HCT116 (cell line): ENCODE results near the gene URAD. TPM values are rescaled to one million over a fixed set of nuclear protein-coding genes. Genes with fewer than 3 reads are reported as not detected.

Experiments used
- ATAC-seq: fragments of 200-7000 bp; cut with Tn5 transposase; 2 replicates; pipeline ENCODE4 v1.9.1; 2020; ENCODE audit warnings: mild to moderate bottlenecking, moderate library complexity
- BruUV-seq: library from RNA; stranded (reverse); fragments of 400-500 nt; replicated peaks from 2 replicates; lab custom pipeline; 2021; lab: Mats Ljungman, UMichigan
- CTCF ChIA-PET: fragments of 300-600 bp; sonication (Branson Sonifier 250); formaldehyde crosslinking; loops from one replicate; lab custom pipeline; 2021; ENCODE audit warnings: antibody characterized with exemption; lab: Charles Lee
- POLR2A ChIA-PET: fragments of 300-600, 350-600 bp; sonication (Branson Sonifier 250); formaldehyde crosslinking; loops from one replicate; lab custom pipeline; 2021; ENCODE audit warnings: antibody characterized with exemption; lab: Charles Lee
- RAD21 ChIA-PET, 2 experiments: fragments of 300-600 bp; sonication (Branson Sonifier 250); formaldehyde crosslinking; loops; one replicate each; lab custom pipeline; 2023; ENCODE audit warnings: low total read pairs in 2 of 2; ENCODE audit not compliant: uncharacterized antibody in 2 of 2, unreplicated experiment in 2 of 2, low non-redundant PET in 1 of 2; lab: Charles Lee
- DNase-seq: peaks from one replicate; pipeline ENCODE4 v3.0.0-alpha.2; 2010; ENCODE audit warnings: low read depth, low spot score
- H2AFZ ChIP-seq: fragments of 200-600 bp; shearing (Covaris generic), sonication (generic); 2 replicates; pipeline ENCODE4 v1.6.1; 2017; ENCODE audit warnings: low read depth, mixed run types, mixed read lengths, antibody characterized with exemption, low read length; ENCODE audit not compliant: poor library complexity, severe bottlenecking
- H3K27ac ChIP-seq: 2 replicates; pipeline ENCODE4 v1.5.1; 2012; ENCODE audit warnings: low read depth, low read length
- H3K27me3 ChIP-seq: fragments of 200-600 bp; sonication (generic); 2 replicates; pipeline ENCODE4 v1.6.1; 2016; ENCODE audit warnings: mixed run types, low read length, mixed read lengths; ENCODE audit not compliant: insufficient read depth
- H3K36me3 ChIP-seq, 2 experiments: fragments of 200-500 bp in 1 of 2; fragments of 200-600 bp in 1 of 2; sonication (Bioruptor generic) in 1 of 2; sonication (generic) in 1 of 2; 2 replicates each; pipeline versions ENCODE4 v1.5.1 to v1.6.1; 2014 to 2016; ENCODE audit warnings: low read length in 2 of 2, inconsistent platforms in 1 of 2, mixed read lengths in 1 of 2, mixed run types in 1 of 2; ENCODE audit not compliant: insufficient read depth in 2 of 2, control insufficient read depth in 1 of 2
- H3K4me1 ChIP-seq, 2 experiments: fragments of 200-600 bp in 1 of 2; sonication (generic) in 1 of 2; 2 replicates each; pipeline versions ENCODE4 v1.5.1 to v1.6.1; 2012 to 2017; ENCODE audit warnings: low read length in 2 of 2, inconsistent platforms in 1 of 2, mild to moderate bottlenecking in 1 of 2, mixed read lengths in 1 of 2, mixed run types in 1 of 2, moderate library complexity in 1 of 2; ENCODE audit not compliant: insufficient read depth in 2 of 2, control insufficient read depth in 1 of 2
- H3K4me2 ChIP-seq: fragments of 200-600 bp; sonication (generic); 2 replicates; pipeline ENCODE4 v1.6.1; 2017; ENCODE audit warnings: mixed run types, low read length, mixed read lengths
- H3K4me3 ChIP-seq, 2 experiments: fragments of 200-600 bp in 1 of 2; sonication (generic) in 1 of 2; replicated peaks in 1 of 2; 2 replicates each; pipeline ENCODE4 v1.5.1; 2011 to 2016; ENCODE audit warnings: low read length in 2 of 2, control low read depth in 1 of 2, low read depth in 1 of 2, mild to moderate bottlenecking in 1 of 2, mixed read lengths in 1 of 2, mixed run types in 1 of 2
- H3K79me2 ChIP-seq: fragments of 200-600 bp; sonication (generic); 2 replicates; pipeline ENCODE4 v1.6.1; 2017; ENCODE audit warnings: mild to moderate bottlenecking, mixed run types, low read length, moderate library complexity, mixed read lengths; ENCODE audit not compliant: insufficient read depth
- H3K9ac ChIP-seq: fragments of 200-600 bp; sonication (generic); 2 replicates; pipeline ENCODE4 v1.6.1; 2016; ENCODE audit warnings: low read length, mixed read lengths
- H3K9me2 ChIP-seq: fragments of 200-600 bp; sonication (generic), shearing (Covaris generic); 2 replicates; pipeline ENCODE4 v1.6.1; 2017; ENCODE audit warnings: mixed run types, mild to moderate bottlenecking, moderate library complexity; ENCODE audit not compliant: insufficient read depth
- H3K9me3 ChIP-seq, 2 experiments: fragments of 200-500 bp in 1 of 2; fragments of 200-600 bp in 1 of 2; sonication (Bioruptor generic) in 1 of 2; sonication (generic) in 1 of 2; 2 replicates each; pipeline ENCODE4 v1.6.1; 2014 to 2017; ENCODE audit warnings: low read length in 2 of 2, mixed read lengths in 2 of 2, inconsistent platforms in 1 of 2, low read depth in 1 of 2, mild to moderate bottlenecking in 1 of 2, mixed run types in 1 of 2, moderate library complexity in 1 of 2; ENCODE audit not compliant: control insufficient read depth in 1 of 2, insufficient read depth in 1 of 2
- H4K20me1 ChIP-seq: fragments of 200-600 bp; sonication (generic), shearing (Covaris generic); 2 replicates; pipeline ENCODE4 v1.6.1; 2017; ENCODE audit warnings: mixed run types, mild to moderate bottlenecking, moderate library complexity; ENCODE audit not compliant: insufficient read depth
- EGR1 ChIP-seq: IDR thresholded peaks from 2 replicates; pipeline ENCODE4 v1.6.1; 2012; ENCODE audit warnings: low read depth
- EZH2 ChIP-seq: fragments of 200-600 bp; sonication (generic); IDR thresholded peaks from 2 replicates; pipeline ENCODE4 v1.6.1; 2017; ENCODE audit warnings: antibody characterized with exemption, mixed run types
- JUND ChIP-seq: IDR thresholded peaks from 2 replicates; pipeline ENCODE4 v1.6.1; 2012
- POLR2A ChIP-seq: IDR thresholded peaks from 2 replicates; pipeline ENCODE4 v1.7.0; 2011; ENCODE audit warnings: borderline replicate concordance; ENCODE audit not compliant: insufficient read depth, insufficient read length; ENCODE audit errors: extremely low read depth
- REST ChIP-seq: IDR thresholded peaks from 2 replicates; pipeline ENCODE4 v1.6.1; 2012; ENCODE audit warnings: low read depth
- SIN3A ChIP-seq: IDR thresholded peaks from 2 replicates; pipeline ENCODE4 v1.6.1; 2012; ENCODE audit warnings: low read depth
- SP1 ChIP-seq: IDR thresholded peaks from 2 replicates; pipeline ENCODE4 v1.6.1; 2012; ENCODE audit warnings: low read depth
- ZBTB33 ChIP-seq: IDR thresholded peaks from 2 replicates; pipeline ENCODE4 v1.6.1; 2011; ENCODE audit warnings: mild to moderate bottlenecking, low read length, moderate library complexity; ENCODE audit not compliant: insufficient replicate concordance; ENCODE audit errors: extremely low read depth
- intact Hi-C: fragments of 100-400 bp; cut with micrococcal nuclease; formaldehyde crosslinking; loops from 2 replicates; pipeline ENCODE4 v1.10.0; 2022
- total RNA-seq: library from RNA; stranded (reverse); gene quantifications from one replicate; pipeline ENCODE4 v1.2.1, GENCODE V29; 2021; ENCODE audit not compliant: unreplicated experiment

The URAD gene
- total RNA-seq, 1 experiment from 2014 or later, result not detected

- RAD21 ChIA-PET, result no interaction called here
- H3K9ac ChIP-seq, result no peak overlapping the region
- ATAC-seq, result no peak
- H3K4me1 ChIP-seq, result peaks cover 6 to 23% of the 10 kb centered on the region in 2 experiments; a peak in 3 of 4 replicates
- no peak overlapping the region for H3K4me2 ChIP-seq
- peaks cover 40% of the 10 kb centered on the region for H3K79me2 ChIP-seq
- POLR2A ChIA-PET, result no interaction called here
- no peak for DNase-seq
- no peak overlapping the region for H3K27ac ChIP-seq
- H3K9me3 ChIP-seq, result no peaks in the 10 kb centered on the region
- H3K9me2 ChIP-seq, result no peaks in the 10 kb centered on the region
- H3K4me3 ChIP-seq, result no peak overlapping the region
- no peaks in the 10 kb centered on the region for H3K27me3 ChIP-seq
- BruUV-seq, result no TSS peak
- CTCF ChIA-PET, result interaction anchor here (1.9 to 2.1 kb wide), 2 partner anchors 12 to 139 kb away, joined by 5 to 7 read pairs; no protein-coding TSS in a partner anchor
- no peak for TF ChIP-seq REST
- no peak for TF ChIP-seq JUND
- TF ChIP-seq EZH2, result no peak
- no peak for TF ChIP-seq SP1
- TF ChIP-seq EGR1, result no peak
- TF ChIP-seq POLR2A, result no peak
- TF ChIP-seq ZBTB33, result no peak
- no peak for TF ChIP-seq SIN3A
- H3K36me3 ChIP-seq, result peaks cover 0 to 4% of the 10 kb centered on the region in 2 experiments; a peak in 1 of 4 replicates
- intact Hi-C loops, result loop anchor here (5.0 kb wide), 1 partner anchor 583 kb away; no protein-coding TSS in a partner anchor
- H2AFZ ChIP-seq, result no peak overlapping the region
- H4K20me1 ChIP-seq, result no peaks in the 10 kb centered on the region
These were observed 23.2 kb downstream of the URAD start for GRCh38 chr13:27965343-27965739.
